Ishikawa (cell line): ENCODE results near the gene SOX30.

Experiments used
- CEBPB ChIP-seq: IDR thresholded peaks from 2 replicates; pipeline ENCODE4 v1.6.1; 2012
- EGR1 ChIP-seq: IDR thresholded peaks from 2 replicates; pipeline ENCODE4 v1.6.1; 2012
- EP300 ChIP-seq: IDR thresholded peaks from 2 replicates; pipeline ENCODE4 v1.6.1; 2012; ENCODE audit warnings: borderline replicate concordance
- TCF12 ChIP-seq: IDR thresholded peaks from 2 replicates; pipeline ENCODE4 v1.6.1; 2012; ENCODE audit warnings: low read depth
- YY1 ChIP-seq: IDR thresholded peaks from 2 replicates; pipeline ENCODE4 v1.6.1; 2012; ENCODE audit warnings: low read depth
- TF ChIP-seq, protein P1 (sequence below): IDR thresholded peaks from 2 replicates; pipeline ENCODE4 v1.6.1; 2012
- TF ChIP-seq, protein P2 (sequence below): IDR thresholded peaks from 2 replicates; pipeline ENCODE4 v1.6.1; 2012; ENCODE audit warnings: low read depth, mild to moderate bottlenecking

DNA sequence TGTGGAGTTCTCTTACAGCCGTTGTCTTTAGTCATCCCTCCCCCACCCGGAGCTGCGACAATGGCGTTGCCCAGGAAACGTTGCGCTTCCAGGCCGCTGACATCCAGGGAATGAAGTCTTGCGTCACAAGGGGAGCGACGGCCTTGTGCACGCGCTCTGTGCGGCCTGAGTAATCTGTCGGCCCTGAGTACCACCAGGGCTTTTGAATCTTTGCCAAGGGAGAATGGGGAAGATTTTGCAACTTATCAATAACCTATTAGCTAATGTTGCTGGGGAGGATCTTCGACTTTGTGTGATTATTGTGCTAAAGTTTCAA is at the start of gene SOX30:
- no peak for TF ChIP-seq YY1
- no peak for TF ChIP-seq TCF12
- TF ChIP-seq EP300, result no peak
- no peak for TF ChIP-seq CEBPB
- TF ChIP-seq, protein P1, sequence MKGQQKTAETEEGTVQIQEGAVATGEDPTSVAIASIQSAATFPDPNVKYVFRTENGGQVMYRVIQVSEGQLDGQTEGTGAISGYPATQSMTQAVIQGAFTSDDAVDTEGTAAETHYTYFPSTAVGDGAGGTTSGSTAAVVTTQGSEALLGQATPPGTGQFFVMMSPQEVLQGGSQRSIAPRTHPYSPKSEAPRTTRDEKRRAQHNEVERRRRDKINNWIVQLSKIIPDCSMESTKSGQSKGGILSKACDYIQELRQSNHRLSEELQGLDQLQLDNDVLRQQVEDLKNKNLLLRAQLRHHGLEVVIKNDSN, result no peak
- TF ChIP-seq EGR1, result no peak
- TF ChIP-seq, protein P2, sequence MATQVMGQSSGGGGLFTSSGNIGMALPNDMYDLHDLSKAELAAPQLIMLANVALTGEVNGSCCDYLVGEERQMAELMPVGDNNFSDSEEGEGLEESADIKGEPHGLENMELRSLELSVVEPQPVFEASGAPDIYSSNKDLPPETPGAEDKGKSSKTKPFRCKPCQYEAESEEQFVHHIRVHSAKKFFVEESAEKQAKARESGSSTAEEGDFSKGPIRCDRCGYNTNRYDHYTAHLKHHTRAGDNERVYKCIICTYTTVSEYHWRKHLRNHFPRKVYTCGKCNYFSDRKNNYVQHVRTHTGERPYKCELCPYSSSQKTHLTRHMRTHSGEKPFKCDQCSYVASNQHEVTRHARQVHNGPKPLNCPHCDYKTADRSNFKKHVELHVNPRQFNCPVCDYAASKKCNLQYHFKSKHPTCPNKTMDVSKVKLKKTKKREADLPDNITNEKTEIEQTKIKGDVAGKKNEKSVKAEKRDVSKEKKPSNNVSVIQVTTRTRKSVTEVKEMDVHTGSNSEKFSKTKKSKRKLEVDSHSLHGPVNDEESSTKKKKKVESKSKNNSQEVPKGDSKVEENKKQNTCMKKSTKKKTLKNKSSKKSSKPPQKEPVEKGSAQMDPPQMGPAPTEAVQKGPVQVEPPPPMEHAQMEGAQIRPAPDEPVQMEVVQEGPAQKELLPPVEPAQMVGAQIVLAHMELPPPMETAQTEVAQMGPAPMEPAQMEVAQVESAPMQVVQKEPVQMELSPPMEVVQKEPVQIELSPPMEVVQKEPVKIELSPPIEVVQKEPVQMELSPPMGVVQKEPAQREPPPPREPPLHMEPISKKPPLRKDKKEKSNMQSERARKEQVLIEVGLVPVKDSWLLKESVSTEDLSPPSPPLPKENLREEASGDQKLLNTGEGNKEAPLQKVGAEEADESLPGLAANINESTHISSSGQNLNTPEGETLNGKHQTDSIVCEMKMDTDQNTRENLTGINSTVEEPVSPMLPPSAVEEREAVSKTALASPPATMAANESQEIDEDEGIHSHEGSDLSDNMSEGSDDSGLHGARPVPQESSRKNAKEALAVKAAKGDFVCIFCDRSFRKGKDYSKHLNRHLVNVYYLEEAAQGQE, result no peak
